GM21737 (cell line): ENCODE data around the gene MYO1H.
"Not testable (repeated sequence)": the region's sequence is repeated elsewhere in the genome, so short reads cannot be mapped to it uniquely, and the experiment has no call there.

Source experiments
- ATAC-seq: cut with Tn5 transposase; IDR thresholded peaks from one replicate; pipeline ENCODE4 v1.9.1; 2021; ENCODE audit warnings: mild to moderate bottlenecking, moderate library complexity; ENCODE audit not compliant: unreplicated experiment

The MYO1H gene

GRCh38 chr12:109347589-109347988 is at the start of gene MYO1H:
MYO1H (plus strand) TSS chr12:109347900; CDS start chr12:109347961, 61 bp downstream.
- ATAC-seq = no peak

GRCh38 chr12:109299849-109300248 is 47.9 kb upstream of the MYO1H start:
- ATAC-seq = no peak

GRCh38 chr12:109301643-109302168 is 46.0 kb upstream of the MYO1H start:
- ATAC-seq = no peak

GRCh38 chr12:109302358-109302757 is 45.3 kb upstream of the MYO1H start:
- no peak for ATAC-seq

GRCh38 chr12:109302770-109303169 is 44.9 kb upstream of the MYO1H start:
- no peak for ATAC-seq

- no peak for ATAC-seq
Observed at GRCh38 chr12:109304485-109304884, 43.2 kb upstream of the MYO1H start.

- no peak for ATAC-seq
Observed at GRCh38 chr12:109305547-109305946, 42.2 kb upstream of the MYO1H start.

GRCh38 chr12:109307051-109307450 is 40.6 kb upstream of the MYO1H start:
- no peak for ATAC-seq

- no peak for ATAC-seq
Observed at GRCh38 chr12:109308534-109309380, 38.9 kb upstream of the MYO1H start, which contains the start of gene FOXN4. FOXN4 (minus strand) TSS chr12:109309284; CDS start chr12:109308321, 963 bp downstream.

- ATAC-seq = no peak
Observed at GRCh38 chr12:109309381-109310246, 38.1 kb upstream of the MYO1H start.

- no peak for ATAC-seq
Observed at GRCh38 chr12:109310247-109311125, 37.2 kb upstream of the MYO1H start.

GRCh38 chr12:109321294-109321693 is 26.4 kb upstream of the MYO1H start:
- not testable (repeated sequence) for ATAC-seq

- ATAC-seq = no peak
Observed at GRCh38 chr12:109329003-109329402, 18.7 kb upstream of the MYO1H start.

GRCh38 chr12:109329686-109330085 is 18.0 kb upstream of the MYO1H start:
- no peak for ATAC-seq

GRCh38 chr12:109330282-109331230 is 17.1 kb upstream of the MYO1H start:
- ATAC-seq = no peak

- ATAC-seq = no peak
Observed at GRCh38 chr12:109331301-109331952, 16.3 kb upstream of the MYO1H start.

GRCh38 chr12:109334887-109335286 is 12.8 kb upstream of the MYO1H start:
- ATAC-seq = no peak

GRCh38 chr12:109336593-109336992 is 11.1 kb upstream of the MYO1H start:
- no peak for ATAC-seq

- no peak for ATAC-seq
Observed at GRCh38 chr12:109343677-109344076, 4.0 kb upstream of the MYO1H start.
